K562 (cell line): ENCODE results near the gene GNAT2. TPM values are rescaled to one million over a fixed set of nuclear protein-coding genes. Genes with fewer than 3 reads are reported as not detected.

Experiments
- CBX1 ChIP-seq: sonication (generic); IDR thresholded peaks from 2 replicates; pipeline ENCODE4 v1.6.1; 2016; ENCODE audit warnings: antibody characterized with exemption, low read depth, mild to moderate bottlenecking
- CEBPG ChIP-seq, 3 experiments: fragments of 200-800 bp in 1 of 3; sonication (Bioruptor generic) in 1 of 3; sonication (generic) in 1 of 3; formaldehyde crosslinking in 1 of 3; IDR thresholded peaks in 2 of 3; conservative IDR thresholded peaks in 1 of 3; 2 replicates each; pipeline versions ENCODE4 v1.6.1 to v1.8.0; 2016 to 2022; ENCODE audit warnings: missing compliant biosample characterization in 2 of 3, missing genetic modification characterization in 2 of 3, mild to moderate bottlenecking in 1 of 3, missing genetic modification reagents in 1 of 3
- EP300 ChIP-seq: IDR thresholded peaks from 2 replicates; pipeline ENCODE4 v1.6.1; 2012; ENCODE audit warnings: low read length, improper control_type of control experiment
- SPI1 ChIP-seq: IDR thresholded peaks from 2 replicates; pipeline ENCODE4 v1.6.1; 2011; ENCODE audit warnings: low read depth, low read length, control low read depth, borderline replicate concordance
- TAF7 ChIP-seq: fragments of 450-650 bp; IDR thresholded peaks from 2 replicates; pipeline ENCODE4 v1.6.1; 2016; ENCODE audit warnings: missing genetic modification characterization, missing compliant biosample characterization
- TFE3 ChIP-seq: fragments of 450-650 bp; formaldehyde crosslinking; IDR thresholded peaks from 2 replicates; pipeline ENCODE4 v1.4.0; 2020; ENCODE audit warnings: mild to moderate bottlenecking, mixed read lengths
- U2AF1 ChIP-seq: fragments of 200-400 bp; formaldehyde crosslinking; optimal IDR thresholded peaks from 2 replicates; pipeline ENCODE3; 2017; ENCODE audit warnings: mild to moderate bottlenecking, low read depth, low read length, moderate library complexity
- WHSC1 ChIP-seq: IDR thresholded peaks from one replicate; pipeline ENCODE4 v1.6.1; 2012; ENCODE audit warnings: low read length, control low read depth, inconsistent platforms
- XRCC3 ChIP-seq: fragments of 450-650 bp; IDR thresholded peaks from 2 replicates; pipeline ENCODE4 v1.6.1; 2017; ENCODE audit warnings: mild to moderate bottlenecking, moderate library complexity
- XRCC4 ChIP-seq: IDR thresholded peaks from one replicate; pipeline ENCODE4 v1.6.1; 2011; ENCODE audit not compliant: insufficient read depth, insufficient read length; ENCODE audit errors: extremely low read depth
- ZFP30 ChIP-seq: fragments of 250-450 bp; sonication (Bioruptor Pico); IDR thresholded peaks from 2 replicates; pipeline ENCODE4 v1.8.0; 2022; ENCODE audit warnings: moderate library complexity, mild to moderate bottlenecking, inconsistent platforms, borderline replicate concordance
- polyA plus RNA-seq, 8 experiments: library from polyadenylated mRNA; depleted of rRNA in 4 of 8; stranded (reverse) in 5 of 8; unstranded in 3 of 8; fragments of >200 nt; fragmentation: Nextera tagmentation in 2 of 8; fragmentation: Illumina TruSeq in 1 of 8; extraction: Ambion mirVana in 2 of 8; extraction: Trizol in 1 of 8; gene quantifications; 2 replicates each; pipeline versions ENCODE4 v1.2.1 to v1.2.3, GENCODE V29; 2011 to 2014; ENCODE audit warnings: inconsistent platforms in 1 of 8, missing spikeins in 1 of 8
- total RNA-seq, 7 experiments: library from RNA; depleted of rRNA in 6 of 7; stranded (reverse); fragments of >200 nt in 6 of 7; fragmentation: Illumina TruSeq in 2 of 7; extraction: Trizol in 2 of 7; gene quantifications; 2 replicates each; pipeline versions ENCODE4 v1.2.1 to v1.2.3, GENCODE V29; 2011 to 2021; ENCODE audit warnings: low replicate concordance in 1 of 7
- TF ChIP-seq, protein P1 (sequence below): fragments of 450-650 bp; IDR thresholded peaks from 2 replicates; pipeline ENCODE4 v1.6.1; 2016; ENCODE audit warnings: low read depth
- TF ChIP-seq, protein P2 (sequence below): fragments of 250-450 bp; sonication (Bioruptor Pico); IDR thresholded peaks from 2 replicates; pipeline ENCODE4 v1.5.0; 2020; ENCODE audit warnings: mild to moderate bottlenecking, borderline replicate concordance

GNAT2 gene
- total and polyA plus RNA-seq, 9 of the 15 experiments (the other 6 are each of a cell fraction or from before 2014, with no cell fraction given), result 0.06 to 0.52 (median 0.24) TPM; not detected in 1

DNA sequence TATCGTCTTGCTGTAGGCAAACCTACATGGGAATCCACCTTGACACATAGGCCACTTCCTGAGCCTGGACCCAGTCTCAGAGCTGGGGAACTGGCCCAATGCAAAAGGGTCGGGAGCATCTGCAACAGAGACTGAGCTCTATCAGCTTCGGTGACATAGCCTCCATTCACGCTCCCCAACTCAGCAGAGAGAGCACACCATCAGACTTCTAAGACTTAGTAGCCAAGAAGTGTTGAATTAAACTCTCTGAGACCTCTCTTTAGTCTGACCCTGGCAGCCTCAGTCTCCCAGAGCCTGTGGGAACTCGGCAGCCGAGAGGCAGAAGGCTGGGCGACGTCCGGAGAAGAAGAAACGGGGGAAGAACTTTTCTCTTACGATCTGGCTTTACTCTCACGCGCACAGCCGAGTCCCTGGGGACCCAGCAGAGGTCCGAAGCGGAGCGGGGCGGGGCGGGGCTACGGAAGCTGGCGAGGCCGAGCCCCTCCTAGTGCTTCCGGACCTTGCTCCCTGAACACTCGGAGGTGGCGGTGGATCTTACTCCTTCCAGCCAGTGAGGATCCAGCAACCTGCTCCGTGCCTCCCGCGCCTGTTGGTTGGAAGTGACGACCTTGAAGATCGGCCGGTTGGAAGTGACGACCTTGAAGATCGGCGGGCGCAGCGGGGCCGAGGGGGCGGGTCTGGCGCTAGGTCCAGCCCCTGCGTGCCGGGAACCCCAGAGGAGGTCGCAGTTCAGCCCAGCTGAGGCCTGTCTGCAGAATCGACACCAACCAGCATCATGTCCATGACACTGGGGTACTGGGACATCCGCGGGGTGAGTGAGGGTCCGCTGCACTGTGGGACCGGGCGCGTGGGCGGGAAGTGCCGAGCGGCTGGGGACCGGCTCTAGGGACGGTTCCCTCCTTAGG is 36.5 kb upstream of the GNAT2 start, which contains the start of gene GSTM4 (continued):
- TF ChIP-seq CBX1, result no peak
- TF ChIP-seq, protein P1, sequence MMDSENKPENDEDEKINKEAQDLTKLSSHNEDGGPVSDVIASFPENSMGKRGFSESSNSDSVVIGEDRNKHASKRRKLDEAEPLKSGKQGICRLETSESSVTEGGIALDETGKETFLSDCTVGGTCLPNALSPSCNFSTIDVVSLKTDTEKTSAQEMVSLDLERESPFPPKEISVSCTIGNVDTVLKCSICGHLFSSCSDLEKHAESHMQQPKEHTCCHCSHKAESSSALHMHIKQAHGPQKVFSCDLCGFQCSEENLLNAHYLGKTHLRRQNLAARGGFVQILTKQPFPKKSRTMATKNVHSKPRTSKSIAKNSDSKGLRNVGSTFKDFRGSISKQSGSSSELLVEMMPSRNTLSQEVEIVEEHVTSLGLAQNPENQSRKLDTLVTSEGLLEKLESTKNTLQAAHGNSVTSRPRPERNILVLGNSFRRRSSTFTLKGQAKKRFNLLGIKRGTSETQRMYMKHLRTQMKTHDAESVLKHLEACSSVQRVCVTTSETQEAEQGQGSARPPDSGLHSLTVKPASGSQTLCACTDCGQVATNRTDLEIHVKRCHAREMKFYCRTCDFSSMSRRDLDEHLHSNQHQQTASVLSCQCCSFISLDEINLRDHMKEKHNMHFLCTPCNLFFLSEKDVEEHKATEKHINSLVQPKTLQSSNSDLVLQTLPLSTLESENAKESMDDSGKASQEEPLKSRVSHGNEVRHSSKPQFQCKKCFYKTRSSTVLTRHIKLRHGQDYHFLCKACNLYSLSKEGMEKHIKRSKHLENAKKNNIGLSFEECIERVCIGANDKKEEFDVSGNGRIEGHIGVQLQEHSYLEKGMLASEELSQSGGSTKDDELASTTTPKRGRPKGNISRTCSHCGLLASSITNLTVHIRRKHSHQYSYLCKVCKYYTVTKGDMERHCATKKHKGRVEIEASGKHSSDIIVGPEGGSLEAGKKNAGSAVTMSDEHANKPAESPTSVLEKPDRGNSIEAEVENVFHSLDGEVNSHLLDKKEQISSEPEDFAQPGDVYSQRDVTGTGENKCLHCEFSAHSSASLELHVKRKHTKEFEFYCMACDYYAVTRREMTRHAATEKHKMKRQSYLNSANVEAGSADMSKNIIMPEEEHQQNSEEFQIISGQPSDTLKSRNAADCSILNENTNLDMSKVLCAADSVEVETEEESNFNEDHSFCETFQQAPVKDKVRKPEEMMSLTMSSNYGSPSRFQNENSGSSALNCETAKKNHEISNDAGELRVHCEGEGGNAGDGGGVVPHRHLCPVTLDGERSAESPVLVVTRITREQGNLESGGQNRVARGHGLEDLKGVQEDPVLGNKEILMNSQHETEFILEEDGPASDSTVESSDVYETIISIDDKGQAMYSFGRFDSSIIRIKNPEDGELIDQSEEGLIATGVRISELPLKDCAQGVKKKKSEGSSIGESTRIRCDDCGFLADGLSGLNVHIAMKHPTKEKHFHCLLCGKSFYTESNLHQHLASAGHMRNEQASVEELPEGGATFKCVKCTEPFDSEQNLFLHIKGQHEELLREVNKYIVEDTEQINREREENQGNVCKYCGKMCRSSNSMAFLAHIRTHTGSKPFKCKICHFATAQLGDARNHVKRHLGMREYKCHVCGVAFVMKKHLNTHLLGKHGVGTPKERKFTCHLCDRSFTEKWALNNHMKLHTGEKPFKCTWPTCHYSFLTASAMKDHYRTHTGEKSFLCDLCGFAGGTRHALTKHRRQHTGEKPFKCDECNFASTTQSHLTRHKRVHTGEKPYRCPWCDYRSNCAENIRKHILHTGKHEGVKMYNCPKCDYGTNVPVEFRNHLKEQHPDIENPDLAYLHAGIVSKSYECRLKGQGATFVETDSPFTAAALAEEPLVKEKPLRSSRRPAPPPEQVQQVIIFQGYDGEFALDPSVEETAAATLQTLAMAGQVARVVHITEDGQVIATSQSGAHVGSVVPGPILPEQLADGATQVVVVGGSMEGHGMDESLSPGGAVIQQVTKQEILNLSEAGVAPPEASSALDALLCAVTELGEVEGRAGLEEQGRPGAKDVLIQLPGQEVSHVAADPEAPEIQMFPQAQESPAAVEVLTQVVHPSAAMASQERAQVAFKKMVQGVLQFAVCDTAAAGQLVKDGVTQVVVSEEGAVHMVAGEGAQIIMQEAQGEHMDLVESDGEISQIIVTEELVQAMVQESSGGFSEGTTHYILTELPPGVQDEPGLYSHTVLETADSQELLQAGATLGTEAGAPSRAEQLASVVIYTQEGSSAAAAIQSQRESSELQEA, result peak; percentile 96
- no peak for TF ChIP-seq XRCC3
- no peak for TF ChIP-seq XRCC4
- TF ChIP-seq, protein P2, sequence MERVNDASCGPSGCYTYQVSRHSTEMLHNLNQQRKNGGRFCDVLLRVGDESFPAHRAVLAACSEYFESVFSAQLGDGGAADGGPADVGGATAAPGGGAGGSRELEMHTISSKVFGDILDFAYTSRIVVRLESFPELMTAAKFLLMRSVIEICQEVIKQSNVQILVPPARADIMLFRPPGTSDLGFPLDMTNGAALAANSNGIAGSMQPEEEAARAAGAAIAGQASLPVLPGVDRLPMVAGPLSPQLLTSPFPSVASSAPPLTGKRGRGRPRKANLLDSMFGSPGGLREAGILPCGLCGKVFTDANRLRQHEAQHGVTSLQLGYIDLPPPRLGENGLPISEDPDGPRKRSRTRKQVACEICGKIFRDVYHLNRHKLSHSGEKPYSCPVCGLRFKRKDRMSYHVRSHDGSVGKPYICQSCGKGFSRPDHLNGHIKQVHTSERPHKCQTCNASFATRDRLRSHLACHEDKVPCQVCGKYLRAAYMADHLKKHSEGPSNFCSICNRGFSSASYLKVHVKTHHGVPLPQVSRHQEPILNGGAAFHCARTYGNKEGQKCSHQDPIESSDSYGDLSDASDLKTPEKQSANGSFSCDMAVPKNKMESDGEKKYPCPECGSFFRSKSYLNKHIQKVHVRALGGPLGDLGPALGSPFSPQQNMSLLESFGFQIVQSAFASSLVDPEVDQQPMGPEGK (CRISPR knock-in tag), result no peak
- TF ChIP-seq SPI1, result no peak
- TF ChIP-seq EP300, result 0 out of 2 replicates have a peak, but pooled peaks have one; percentile 7
- no peak for TF ChIP-seq WHSC1
- no peak for TF ChIP-seq CEBPG (CRISPR knock-in tag; IDR thresholded peaks at IDR 0.05)
- no peak for TF ChIP-seq CEBPG (tag; conservative IDR thresholded peaks at IDR 0.05 in 1 of 2, IDR thresholded peaks at IDR 0.05 in 1 of 2)
- peak; percentile 67 for TF ChIP-seq TAF7
- no peak for TF ChIP-seq ZFP30 (CRISPR knock-in tag)
- no peak for TF ChIP-seq U2AF1
- no peak for TF ChIP-seq TFE3 (CRISPR knock-in tag)
